ENCODE results near the gene TGFBR1.

TGFBR1 gene

DNA sequence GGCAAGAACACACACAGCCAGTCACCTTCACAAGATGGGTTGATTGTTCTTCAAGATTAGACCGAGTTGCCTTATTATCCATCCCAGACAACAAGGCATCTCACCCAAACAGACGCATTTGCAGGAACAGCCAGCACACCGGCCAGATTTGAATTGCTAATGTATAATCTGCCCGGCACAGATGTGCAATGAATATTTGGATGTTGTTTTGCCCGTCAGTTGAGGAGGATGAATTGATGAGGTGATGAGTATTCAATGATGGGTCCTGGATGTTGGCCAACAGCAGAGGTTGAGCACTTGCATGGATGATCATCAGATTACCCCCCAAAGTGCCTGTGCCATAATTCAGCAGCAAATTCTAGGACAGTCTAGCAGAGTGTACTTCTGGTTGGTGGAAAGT is 96.7 kb downstream of the TGFBR1 start:
- H3K4me3 Mint-ChIP-seq, result no peak overlapping the region
- H3K9me3 Mint-ChIP-seq, result no peaks in the 10 kb centered on the region
- H3K4me1 Mint-ChIP-seq (ENCODE audit: low read depth), result peaks cover 11% of the 10 kb centered on the region
- peaks cover 33% of the 10 kb centered on the region for H3K27me3 Mint-ChIP-seq (ENCODE audit: low read depth)
- H3K36me3 Mint-ChIP-seq (ENCODE audit: low read depth), result no peaks in the 10 kb centered on the region
- H3K27ac Mint-ChIP-seq, result no peak overlapping the region
